ENCODE data around the gene UBE2U. TPM values are rescaled to one million over a fixed set of nuclear protein-coding genes. Genes with fewer than 3 reads are reported as not detected.

Gene UBE2U
- total and polyA plus RNA-seq, 10 of the 15 experiments (the other 5 are each of a cell fraction or from before 2014, with no cell fraction given), result not detected

GRCh38 chr1:64243757-64244080 is 40.3 kb downstream of the UBE2U start:
- H3K9ac ChIP-seq (ENCODE audit: control insufficient read depth, insufficient read depth, low read length), result no peak overlapping the region
- 15% methylated on average over 4 of the region's 4 CpGs for WGBS (ENCODE audit: insufficient coverage, insufficient replicate concordance, low lambda C conversion rate, missing lambda C conversion rate)
- POLR2A ChIA-PET, result interaction anchor here (1.1 kb wide), 1 partner anchor 106 kb away, joined by 3 read pairs; no protein-coding TSS in a partner anchor

More at GRCh38 chr1:64243757-64244080, 40.3 kb downstream of the UBE2U start:
- RAD21 ChIA-PET (ENCODE audit: unreplicated experiment), result interaction anchor here (0.7 to 7.4 kb wide), 6 partner anchors 10 to 686 kb away, joined by 3 to 61 read pairs (median 3); no protein-coding TSS in a partner anchor
- no TSS peak for BruUV-seq (replicated peaks)
- ATAC-seq (no peak), FAIRE-seq (no peak), DNase-seq (ENCODE audit: low read depth, low spot score) (no peak)
- intact Hi-C loops (cut with micrococcal nuclease; ENCODE audit: unreplicated experiment), result loop anchor here (2.0 to 5.0 kb wide), 3 partner anchors 71 to 323 kb away; no protein-coding TSS in a partner anchor
- TF ChIP-seq NR2F1 (conservative IDR thresholded peaks at IDR 0.05) (no peak), NRF1 (conservative IDR thresholded peaks at IDR 0.05; ENCODE audit: low read depth, low read length) (no peak), IRF3 (IDR thresholded peaks at IDR 0.05) (no peak), ZBTB40 (IDR thresholded peaks at IDR 0.05; ENCODE audit: borderline replicate concordance) (no peak), RUNX3 (IDR thresholded peaks at IDR 0.05; ENCODE audit: low read length) (no peak), PML (IDR thresholded peaks at IDR 0.05; ENCODE audit: low read length) (no peak), CEBPB (IDR thresholded peaks at IDR 0.05; ENCODE audit: borderline replicate concordance in 1 of 2, low read depth in 2 of 2, low read length in 2 of 2) (no peak), TAF1 (IDR thresholded peaks at IDR 0.05; ENCODE audit: borderline replicate concordance, low read depth, low read length) (no peak), KDM1A (IDR thresholded peaks at IDR 0.05; ENCODE audit: borderline replicate concordance) (no peak), BCLAF1 (IDR thresholded peaks at IDR 0.05) (no peak), KAT2A (conservative IDR thresholded peaks at IDR 0.05; ENCODE audit: control insufficient read depth, low read depth, low read length) (no peak), ATF7 (IDR thresholded peaks at IDR 0.05; ENCODE audit: low read depth) (no peak), GATAD2B (conservative IDR thresholded peaks at IDR 0.05; ENCODE audit: low read depth) (no peak)
- TF ChIP-seq, protein P1, sequence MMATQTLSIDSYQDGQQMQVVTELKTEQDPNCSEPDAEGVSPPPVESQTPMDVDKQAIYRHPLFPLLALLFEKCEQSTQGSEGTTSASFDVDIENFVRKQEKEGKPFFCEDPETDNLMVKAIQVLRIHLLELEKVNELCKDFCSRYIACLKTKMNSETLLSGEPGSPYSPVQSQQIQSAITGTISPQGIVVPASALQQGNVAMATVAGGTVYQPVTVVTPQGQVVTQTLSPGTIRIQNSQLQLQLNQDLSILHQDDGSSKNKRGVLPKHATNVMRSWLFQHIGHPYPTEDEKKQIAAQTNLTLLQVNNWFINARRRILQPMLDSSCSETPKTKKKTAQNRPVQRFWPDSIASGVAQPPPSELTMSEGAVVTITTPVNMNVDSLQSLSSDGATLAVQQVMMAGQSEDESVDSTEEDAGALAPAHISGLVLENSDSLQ (IDR thresholded peaks at IDR 0.05), result no peak
- Histone ChIP-seq H3K4me3 (no peak overlapping the region), H3K27me3 (replicated peaks in 1 of 2; ENCODE audit: control insufficient read depth in 2 of 2, insufficient read depth in 2 of 2, low read length in 1 of 2) (0 out of 4 replicates have a peak, but pooled peaks cover 0 to 2% of the 10 kb centered on the region in 2 experiments), H3K79me2 (ENCODE audit: control insufficient read depth, insufficient read depth, low read length) (no peaks in the 10 kb centered on the region), H2AFZ (ENCODE audit: control insufficient read depth, low read depth, low read length) (peak overlapping the region; percentile 9; the same call in 1 of the 2 replicates), H3K4me1 (ENCODE audit: control insufficient read depth, insufficient read depth, low read length) (no peaks in the 10 kb centered on the region), H3K36me3 (ENCODE audit: control insufficient read depth in 2 of 2, insufficient read depth in 2 of 2, low read length in 1 of 2) (no peaks in the 10 kb centered on the region), H3K27ac (ENCODE audit: control insufficient read depth, insufficient read depth) (no peak overlapping the region), H3K4me2 (ENCODE audit: control insufficient read depth, insufficient read depth) (peak overlapping the region; percentile 7; the same call in 1 of the 2 replicates), H3K9me3 (replicated peaks; ENCODE audit: control insufficient read depth, insufficient read depth, low read length) (no peaks in the 10 kb centered on the region), H4K20me1 (ENCODE audit: control insufficient read depth, insufficient read depth) (no peaks in the 10 kb centered on the region)
- in situ Hi-C loops (cut with MboI), result loop anchor here (5.0 kb wide), 3 partner anchors 101 to 626 kb away; no protein-coding TSS in a partner anchor
- CTCF ChIA-PET, result interaction anchor here (0.5 to 6.0 kb wide), 15 partner anchors 12 to 688 kb away, joined by 3 to 51 read pairs (median 4); no protein-coding TSS in a partner anchor
- SMC1A ChIA-PET (ENCODE audit: uncharacterized antibody, unreplicated experiment), result interaction anchor here (0.6 to 6.4 kb wide), 12 partner anchors 10 to 666 kb away, joined by 3 to 49 read pairs (median 4); partner anchors contain the start of gene ROR1

Data from GM12878 (cell line).